ENCODE results near the gene NUP205.

GRCh38 chr7:135550196-135550595 lies 7.5 kb upstream of the NUP205 start:
- TF ChIP-seq CTCF (conservative IDR thresholded peaks at IDR 0.05; ENCODE audit: low read depth, low read length) (no peak), EZH2 (IDR thresholded peaks at IDR 0.05; ENCODE audit: low read length, unreplicated experiment) (no peak), EZH2phosphoT487 (IDR thresholded peaks at IDR 0.05; ENCODE audit: borderline replicate concordance, low read length) (no peak)
